ENCODE data around the gene SLC26A2. TPM values are rescaled to one million over a fixed set of nuclear protein-coding genes. Genes with fewer than 3 reads are reported as not detected.

Gene SLC26A2
- total RNA-seq, 1 experiment from 2014 or later, result 43.9 TPM

DNA sequence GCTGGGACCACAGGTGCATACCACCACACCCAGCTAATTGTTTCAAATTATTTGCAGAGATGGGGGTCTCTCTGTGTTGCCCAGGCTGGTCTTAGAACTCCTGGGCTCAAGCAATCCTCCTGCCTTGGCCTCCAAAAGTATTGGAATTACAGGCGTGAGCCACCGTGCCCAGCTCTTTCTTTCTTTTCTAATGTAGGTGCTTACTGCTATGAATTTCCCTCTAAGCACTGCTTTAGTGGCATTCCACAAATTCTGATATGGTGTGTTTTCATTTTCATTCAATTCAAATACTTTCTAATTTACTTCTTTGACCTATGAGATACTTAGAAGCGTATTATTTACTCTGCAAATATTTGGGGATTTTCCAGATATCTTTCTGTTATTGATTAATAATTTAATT lies 54.9 kb downstream of the SLC26A2 start:
- Mint-ChIP-seq H3K4me3 (ENCODE audit: unreplicated experiment) (no peak overlapping the region), H3K9me3 (ENCODE audit: unreplicated experiment) (peaks cover 12% of the 10 kb centered on the region), H3K36me3 (ENCODE audit: insufficient read depth, unreplicated experiment) (peaks cover 94% of the 10 kb centered on the region), H3K27ac (ENCODE audit: unreplicated experiment) (no peak overlapping the region), H3K4me1 (ENCODE audit: low read depth, unreplicated experiment) (no peaks in the 10 kb centered on the region), H3K27me3 (ENCODE audit: insufficient read depth, unreplicated experiment) (no peaks in the 10 kb centered on the region)
- no peak for TF ChIP-seq CTCF (IDR thresholded peaks at IDR 0.05; ENCODE audit: insufficient read depth in 1 of 2, low read depth in 1 of 2, low read length in 1 of 2, severe bottlenecking in 1 of 2, unreplicated experiment in 1 of 2)
- H3K36me3 ChIP-seq (ENCODE audit: control insufficient read depth, insufficient read depth, low read length), result peaks cover 18% of the 10 kb centered on the region
- no peaks in the 10 kb centered on the region for H3K4me1 ChIP-seq
- no peak for DNase-seq
- intact Hi-C loops (cut with micrococcal nuclease; ENCODE audit: unreplicated experiment), result no loop called here
- peaks cover 15% of the 10 kb centered on the region; the same call in 1 of the 2 replicates for H3K9me3 ChIP-seq
- H3K4me3 ChIP-seq (ENCODE audit: low read depth, low read length), result no peak overlapping the region
- BruUV-seq (replicated peaks), result no TSS peak
- ChIA-PET POLR2A (no interaction called here), CTCF (no interaction called here)
- H3K27me3 ChIP-seq (replicated peaks; ENCODE audit: control insufficient read depth, insufficient read depth, low read length), result no peaks in the 10 kb centered on the region

DNA sequence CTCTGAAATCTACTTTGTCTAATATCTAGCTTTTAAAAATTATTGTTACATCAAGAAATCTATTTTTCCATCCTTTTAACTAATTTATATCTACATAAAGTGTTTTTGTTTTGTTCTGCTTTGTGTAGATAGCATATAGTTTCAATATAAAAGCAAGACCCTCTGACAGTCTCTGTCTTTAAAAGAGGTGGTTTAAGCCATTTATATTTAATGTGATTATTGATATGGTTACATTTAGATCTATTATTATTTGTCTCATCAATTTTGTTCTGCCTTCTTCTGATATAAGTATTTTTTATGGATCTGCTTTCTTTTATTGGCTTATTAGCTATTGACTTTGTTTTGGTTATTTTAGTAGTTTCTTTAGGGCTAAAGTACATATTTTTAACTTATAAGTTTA lies 56.0 kb downstream of the SLC26A2 start:
- intact Hi-C loops (cut with micrococcal nuclease; ENCODE audit: unreplicated experiment), result no loop called here
- Histone ChIP-seq H3K4me1 (no peaks in the 10 kb centered on the region), H3K36me3 (ENCODE audit: control insufficient read depth, insufficient read depth, low read length) (peaks cover 15% of the 10 kb centered on the region), H3K4me3 (ENCODE audit: low read depth, low read length) (no peak overlapping the region), H3K9me3 (peaks cover 15% of the 10 kb centered on the region; the same call in 1 of the 2 replicates), H3K27me3 (replicated peaks; ENCODE audit: control insufficient read depth, insufficient read depth, low read length) (no peaks in the 10 kb centered on the region)
- Mint-ChIP-seq H3K27me3 (ENCODE audit: insufficient read depth, unreplicated experiment) (no peaks in the 10 kb centered on the region), H3K4me1 (ENCODE audit: low read depth, unreplicated experiment) (no peaks in the 10 kb centered on the region), H3K4me3 (ENCODE audit: unreplicated experiment) (no peak overlapping the region), H3K27ac (ENCODE audit: unreplicated experiment) (no peak overlapping the region), H3K9me3 (ENCODE audit: unreplicated experiment) (peaks cover 12% of the 10 kb centered on the region), H3K36me3 (ENCODE audit: insufficient read depth, unreplicated experiment) (peaks cover 94% of the 10 kb centered on the region)
- TF ChIP-seq CTCF (IDR thresholded peaks at IDR 0.05; ENCODE audit: insufficient read depth in 1 of 2, low read depth in 1 of 2, low read length in 1 of 2, severe bottlenecking in 1 of 2, unreplicated experiment in 1 of 2), result no peak
- DNase-seq, result no peak
- ChIA-PET POLR2A (no interaction called here), CTCF (no interaction called here)
- no TSS peak for BruUV-seq (replicated peaks)

GRCh38 chr5:150017226-150018005 lies 56.9 kb downstream of the SLC26A2 start:
- ChIA-PET CTCF (no interaction called here), POLR2A (no interaction called here)
- Histone ChIP-seq H3K9me3 (peaks cover 15% of the 10 kb centered on the region; the same call in 1 of the 2 replicates), H3K27me3 (replicated peaks; ENCODE audit: control insufficient read depth, insufficient read depth, low read length) (no peaks in the 10 kb centered on the region), H3K4me3 (ENCODE audit: low read depth, low read length) (no peak overlapping the region), H3K4me1 (no peaks in the 10 kb centered on the region), H3K36me3 (ENCODE audit: control insufficient read depth, insufficient read depth, low read length) (peaks cover 13% of the 10 kb centered on the region)
- Mint-ChIP-seq H3K4me1 (ENCODE audit: low read depth, unreplicated experiment) (no peaks in the 10 kb centered on the region), H3K27me3 (ENCODE audit: insufficient read depth, unreplicated experiment) (no peaks in the 10 kb centered on the region), H3K27ac (ENCODE audit: unreplicated experiment) (no peak overlapping the region), H3K9me3 (ENCODE audit: unreplicated experiment) (peaks cover 12% of the 10 kb centered on the region), H3K36me3 (ENCODE audit: insufficient read depth, unreplicated experiment) (peaks cover 94% of the 10 kb centered on the region), H3K4me3 (ENCODE audit: unreplicated experiment) (no peak overlapping the region)
- no TSS peak for BruUV-seq (replicated peaks)
- no peak for TF ChIP-seq CTCF (IDR thresholded peaks at IDR 0.05; ENCODE audit: insufficient read depth in 1 of 2, low read depth in 1 of 2, low read length in 1 of 2, severe bottlenecking in 1 of 2, unreplicated experiment in 1 of 2)
- intact Hi-C loops (cut with micrococcal nuclease; ENCODE audit: unreplicated experiment), result no loop called here
- no peak for DNase-seq

All from Caco-2 (cell line).